K562 (cell line): Measurements from ENCODE around the gene CPSF4L. TPM values are rescaled to one million over a fixed set of nuclear protein-coding genes. Genes with fewer than 3 reads are reported as not detected.

ENCODE experiments used
- ATAC-seq: fragments of 200-7000 bp; cut with Tn5 transposase; 3 replicates; pipeline ENCODE4 v1.9.1; 2020; ENCODE audit warnings: moderate library complexity
- BruUV-seq: library from RNA; stranded (reverse); fragments of 400-500 nt; replicated peaks from 2 replicates; lab custom pipeline; 2021; lab: Mats Ljungman, UMichigan
- CTCF ChIA-PET: fragments of 300-600 bp; formaldehyde crosslinking; extraction: SDS; loops from one replicate; lab custom pipeline; 2021; ENCODE audit warnings: low intra/inter-chr PET ratio; lab: Yijun Ruan, JAX
- POLR2A ChIA-PET: fragments of 300-600, 350-650 bp; sonication (Branson Sonifier 250); formaldehyde crosslinking; extraction: SDS; loops from one replicate; lab custom pipeline; 2021; ENCODE audit warnings: antibody characterized with exemption, inconsistent platforms; lab: Yijun Ruan, JAX
- DNase-seq, 4 experiments: peaks; one replicate each; pipeline versions ENCODE4 v3.0.0 to v3.0.0-alpha.2; 2011 to 2018; ENCODE audit warnings: low spot score in 3 of 4, mixed read lengths in 3 of 4; ENCODE audit errors: extremely low read depth in 1 of 4
- FAIRE-seq: peaks from 2 replicates; lab custom pipeline; 2011; peaks lifted over from hg19 to GRCh38; lab: Jason Lieb, UNC
- H2AFZ ChIP-seq: 2 replicates; pipeline ENCODE4 v1.6.0; 2011; ENCODE audit warnings: low read depth, low read length, control low read depth, inconsistent platforms
- H3K27ac ChIP-seq: fragments of 200-600 bp; 3 replicates; pipeline ENCODE4 v1.8.0; 2011; ENCODE audit warnings: low read depth, mild to moderate bottlenecking, control low read depth, inconsistent platforms, low read length, moderate library complexity, mixed read lengths; ENCODE audit errors: extremely low read depth
- H3K27me3 ChIP-seq, 2 experiments: fragments of 300-600 bp in 1 of 2; 2 replicates in 1 of 2; 3 replicates in 1 of 2; pipeline versions ENCODE4 v1.6.0 to v1.8.0; 2011; ENCODE audit warnings: inconsistent platforms in 2 of 2, low read length in 2 of 2, mild to moderate bottlenecking in 1 of 2, mixed read lengths in 1 of 2, moderate library complexity in 1 of 2; ENCODE audit not compliant: control insufficient read depth in 2 of 2, insufficient read depth in 2 of 2
- H3K36me3 ChIP-seq: fragments of 300-600 bp; 3 replicates; pipeline ENCODE4 v1.8.0; 2011; ENCODE audit warnings: mild to moderate bottlenecking, low read length, inconsistent platforms; ENCODE audit not compliant: control insufficient read depth, insufficient read depth
- H3K4me1 ChIP-seq, 2 experiments: fragments of 200-600 bp in 1 of 2; replicated peaks in 1 of 2; 2 replicates in 1 of 2; 3 replicates in 1 of 2; pipeline versions ENCODE4 v1.5.1 to v1.8.0; 2011; ENCODE audit warnings: inconsistent platforms in 2 of 2, low read length in 2 of 2, mild to moderate bottlenecking in 1 of 2, mixed read lengths in 1 of 2, moderate library complexity in 1 of 2; ENCODE audit not compliant: control insufficient read depth in 2 of 2, insufficient read depth in 2 of 2
- H3K4me2 ChIP-seq: 2 replicates; pipeline ENCODE4 v1.6.1; 2011; ENCODE audit warnings: low read length, control low read depth, inconsistent platforms, mixed read lengths; ENCODE audit not compliant: insufficient read depth
- H3K4me3 ChIP-seq: fragments of 200-600 bp; sonication (generic), shearing (Covaris generic); 2 replicates; pipeline ENCODE4 v1.5.1; 2016; ENCODE audit warnings: control low read depth, inconsistent platforms
- H3K79me2 ChIP-seq: fragments of 200-600 bp; 3 replicates; pipeline ENCODE4 v1.8.0; 2011; ENCODE audit warnings: low read length, inconsistent platforms; ENCODE audit not compliant: control insufficient read depth, insufficient read depth
- H3K9ac ChIP-seq, 2 experiments: 2 replicates each; pipeline versions ENCODE4 v1.6.0 to v1.6.1; 2011; ENCODE audit warnings: low read depth in 2 of 2, low read length in 2 of 2, control low read depth in 1 of 2, inconsistent platforms in 1 of 2, mild to moderate bottlenecking in 1 of 2, mixed read lengths in 1 of 2; ENCODE audit not compliant: insufficient read depth in 1 of 2
- H3K9me1 ChIP-seq: one replicate; pipeline ENCODE4 v1.6.0; 2011; ENCODE audit warnings: inconsistent platforms, mild to moderate bottlenecking, low read length, moderate library complexity; ENCODE audit not compliant: control insufficient read depth, insufficient read depth
- H3K9me3 ChIP-seq: replicated peaks from 2 replicates; pipeline ENCODE4 v1.5.1; 2011; ENCODE audit warnings: low read depth, low read length, inconsistent platforms; ENCODE audit not compliant: control insufficient read depth, insufficient read depth
- H4K20me1 ChIP-seq: replicated peaks from 2 replicates; pipeline ENCODE4 v1.6.1; 2011; ENCODE audit warnings: low read length, inconsistent platforms, mixed read lengths; ENCODE audit not compliant: control insufficient read depth, insufficient read depth
- ARNT ChIP-seq, 2 experiments: fragments of 450-650 bp; IDR thresholded peaks; 2 replicates each; pipeline ENCODE4 v1.6.1; 2016; ENCODE audit warnings: mild to moderate bottlenecking in 1 of 2
- ATF1 ChIP-seq, 2 experiments: fragments of 450-650 bp in 1 of 2; IDR thresholded peaks; 2 replicates each; pipeline ENCODE4 v1.6.1; 2016; ENCODE audit warnings: missing compliant biosample characterization in 1 of 2, missing genetic modification characterization in 1 of 2
- CAMTA2 ChIP-seq: fragments of 250-450 bp; sonication (Bioruptor Pico); conservative IDR thresholded peaks from 2 replicates; pipeline ENCODE4 v1.5.1; 2022
- CEBPG ChIP-seq, 3 experiments: fragments of 200-800 bp in 1 of 3; sonication (Bioruptor generic) in 1 of 3; sonication (generic) in 1 of 3; formaldehyde crosslinking in 1 of 3; IDR thresholded peaks in 2 of 3; conservative IDR thresholded peaks in 1 of 3; 2 replicates each; pipeline versions ENCODE4 v1.6.1 to v1.8.0; 2016 to 2022; ENCODE audit warnings: missing compliant biosample characterization in 2 of 3, missing genetic modification characterization in 2 of 3, mild to moderate bottlenecking in 1 of 3, missing genetic modification reagents in 1 of 3
- FOXA1 ChIP-seq: fragments of 450-650 bp; IDR thresholded peaks from 2 replicates; pipeline ENCODE4 v1.6.1; 2016; ENCODE audit warnings: mild to moderate bottlenecking, borderline replicate concordance
- KAT7 ChIP-seq: sonication (generic); formaldehyde crosslinking; IDR thresholded peaks from 2 replicates; pipeline ENCODE4 v1.8.0; 2022; ENCODE audit warnings: missing genetic modification reagents, mild to moderate bottlenecking, borderline replicate concordance
- LEF1 ChIP-seq: fragments of 450-650 bp; IDR thresholded peaks from 2 replicates; pipeline ENCODE4 v1.6.1; 2016; ENCODE audit warnings: mild to moderate bottlenecking
- MYBL2 ChIP-seq, 2 experiments: fragments of 450-650 bp in 1 of 2; sonication (generic) in 1 of 2; formaldehyde crosslinking in 1 of 2; IDR thresholded peaks; 2 replicates each; pipeline versions ENCODE4 v1.6.1 to v1.8.1; 2017 to 2022; ENCODE audit warnings: borderline replicate concordance in 1 of 2, inconsistent platforms in 1 of 2, low read depth in 1 of 2, mild to moderate bottlenecking in 1 of 2, missing genetic modification reagents in 1 of 2, moderate library complexity in 1 of 2
- SMAD2 ChIP-seq: fragments of 150-350 bp; IDR thresholded peaks from 2 replicates; pipeline ENCODE4 v1.6.1; 2014; ENCODE audit warnings: low read depth, mild to moderate bottlenecking, low read length
- U2AF2 ChIP-seq: fragments of 200-400 bp; formaldehyde crosslinking; optimal IDR thresholded peaks from 2 replicates; pipeline ENCODE3; 2017; ENCODE audit warnings: low read depth, mild to moderate bottlenecking, low read length
- ZNF384 ChIP-seq: IDR thresholded peaks from 2 replicates; pipeline ENCODE4 v1.6.1; 2012; ENCODE audit warnings: low read depth, low read length, improper control_type of control experiment
- ZNF764 ChIP-seq: fragments of 250-450 bp; sonication (Bioruptor Pico); IDR thresholded peaks from 2 replicates; pipeline ENCODE4 v1.4.0; 2020; ENCODE audit warnings: low read depth, mild to moderate bottlenecking, moderate library complexity
- ZNF766 ChIP-seq: fragments of 200-800 bp; sonication (Bioruptor generic); conservative IDR thresholded peaks from 2 replicates; pipeline ENCODE4 v1.6.1; 2016; ENCODE audit warnings: missing genetic modification characterization, missing compliant biosample characterization
- WGBS: fragments of 100-300 bp; shearing (Covaris generic); methylation state at CpG from one replicate; pipeline ENCODE4 v1.1.6; 2016; ENCODE audit warnings: low coverage, mixed read lengths; ENCODE audit not compliant: insufficient coverage; ENCODE audit errors: missing lambda C conversion rate; 5-methylcytosine and 5-hydroxymethylcytosine counted together
- in situ Hi-C: fragments of 300-500 bp; cut with MboI; formaldehyde crosslinking; loops from 4 replicates; pipeline ENCODE4 v1.15.0; 2018; ENCODE audit warnings: inconsistent platforms, mixed read lengths
- intact Hi-C: fragments of 100-400 bp; cut with micrococcal nuclease; formaldehyde crosslinking; loops from 2 replicates; pipeline ENCODE4 v1.14.2; 2022
- polyA plus RNA-seq, 8 experiments: library from polyadenylated mRNA; depleted of rRNA in 4 of 8; stranded (reverse) in 5 of 8; unstranded in 3 of 8; fragments of >200 nt; fragmentation: Nextera tagmentation in 2 of 8; fragmentation: Illumina TruSeq in 1 of 8; extraction: Ambion mirVana in 2 of 8; extraction: Trizol in 1 of 8; gene quantifications; 2 replicates each; pipeline versions ENCODE4 v1.2.1 to v1.2.3, GENCODE V29; 2011 to 2014; ENCODE audit warnings: inconsistent platforms in 1 of 8, missing spikeins in 1 of 8
- total RNA-seq, 7 experiments: library from RNA; depleted of rRNA in 6 of 7; stranded (reverse); fragments of >200 nt in 6 of 7; fragmentation: Illumina TruSeq in 2 of 7; extraction: Trizol in 2 of 7; gene quantifications; 2 replicates each; pipeline versions ENCODE4 v1.2.1 to v1.2.3, GENCODE V29; 2011 to 2021; ENCODE audit warnings: low replicate concordance in 1 of 7
- TF ChIP-seq, protein P1 (sequence below): sonication (generic); formaldehyde crosslinking; IDR thresholded peaks from 2 replicates; pipeline ENCODE4 v1.8.0; 2022; ENCODE audit warnings: missing genetic modification reagents, mild to moderate bottlenecking, moderate library complexity, borderline replicate concordance
- TF ChIP-seq, protein P2 (sequence below): fragments of 250-450 bp; sonication (Bioruptor Pico); IDR thresholded peaks from 2 replicates; pipeline ENCODE4 v1.9.0; 2021; ENCODE audit warnings: mild to moderate bottlenecking
- TF ChIP-seq, protein P3 (sequence below): fragments of 450-650 bp; formaldehyde crosslinking; IDR thresholded peaks from 2 replicates; pipeline ENCODE4 v1.4.0; 2020; ENCODE audit warnings: mild to moderate bottlenecking
- TF ChIP-seq, protein P4 (sequence below): fragments of 200-800 bp; sonication (Bioruptor generic); IDR thresholded peaks from 2 replicates; pipeline ENCODE4 v1.6.1; 2017; ENCODE audit warnings: missing genetic modification characterization, missing compliant biosample characterization

CPSF4L gene
- total and polyA plus RNA-seq, 9 of the 15 experiments (the other 6 are each of a cell fraction or from before 2014, with no cell fraction given), result not detected

DNA sequence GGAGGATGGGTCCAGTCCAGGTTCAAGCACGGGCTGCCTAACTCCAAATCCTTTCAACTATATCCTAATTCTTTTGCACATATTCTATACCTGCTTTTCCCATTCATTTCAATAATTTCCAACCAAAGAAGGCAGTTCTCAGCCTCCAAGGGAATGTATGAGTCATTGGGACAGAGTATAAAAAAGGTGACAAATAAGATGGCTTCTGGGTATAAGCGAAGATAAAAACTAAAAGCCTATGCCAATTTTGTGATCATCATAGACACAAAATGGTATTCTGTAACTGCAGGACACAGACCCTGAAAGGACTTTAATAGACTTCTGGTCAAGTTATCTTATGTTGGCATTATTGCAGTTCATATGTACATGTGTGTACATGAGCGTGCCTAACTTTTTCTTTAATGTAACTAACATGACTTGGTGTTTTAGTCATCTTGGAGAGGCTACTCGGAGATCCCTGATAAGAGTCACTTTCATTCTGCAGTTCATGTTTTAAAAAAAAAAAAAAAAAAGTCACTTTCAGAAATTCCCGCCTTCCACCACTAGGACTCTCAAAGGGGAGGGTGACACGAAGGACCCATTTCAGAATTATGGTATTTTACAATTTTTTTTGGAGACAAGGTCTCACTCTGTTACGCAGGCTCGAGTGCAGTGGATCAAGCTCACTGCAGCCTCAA is 51.5 kb downstream of the CPSF4L start:
- ChIA-PET CTCF (interaction anchor here (0.6 to 1.1 kb wide), 4 partner anchors 38 to 123 kb away, joined by 3 to 8 read pairs (median 4); no protein-coding TSS in a partner anchor), POLR2A (interaction anchor here (0.6 to 4.5 kb wide), 2 partner anchors 12 to 689 kb away, joined by 3 to 15 read pairs; no protein-coding TSS in a partner anchor)
- peak; percentile 88 for ATAC-seq
- no peaks in the 10 kb centered on the region for H3K9me3 ChIP-seq
- intact Hi-C loops, result no loop called here
- 0 out of 2 replicates have a peak, but pooled peaks cover 4% of the 10 kb centered on the region for H4K20me1 ChIP-seq
- peak overlapping the region; percentile 51; the same call in 2 of the 3 replicates for H3K27ac ChIP-seq
- peak overlapping the region; percentile 52 for H3K4me2 ChIP-seq
- 23% methylated on average over 8 of the region's 8 CpGs for WGBS
- in situ Hi-C loops, result no loop called here
- peak overlapping the region; percentile 56 for H2AFZ ChIP-seq
- FAIRE-seq, result peak; percentile 61
- no peak overlapping the region for H3K4me3 ChIP-seq
- no peaks in the 10 kb centered on the region for H3K9me1 ChIP-seq
- BruUV-seq, result no TSS peak
- peaks cover 67% of the 10 kb centered on the region for H3K36me3 ChIP-seq
- H3K4me1 ChIP-seq, result peaks cover 9 to 11% of the 10 kb centered on the region in 2 experiments; a peak in 4 of 5 replicates
- peak; percentile 58 to 81 (median 71) for DNase-seq
- H3K27me3 ChIP-seq, result no peaks in the 10 kb centered on the region
- peaks cover 25% of the 10 kb centered on the region for H3K79me2 ChIP-seq
- peak overlapping the region in 1 of 2 experiments; percentile 34; a peak in 2 of 4 replicates for H3K9ac ChIP-seq
- TF ChIP-seq ARNT (IDR thresholded peaks at IDR 0.05) (0 out of 4 replicates have a peak, but pooled peaks of 1 of the 2 experiments have one; percentile 33), KAT7 (no peak), LEF1 (peak; percentile 53; the same call in 1 of the 2 replicates), ATF1 (CRISPR knock-in tag; IDR thresholded peaks at IDR 0.05) (no peak), ATF1 (tag; IDR thresholded peaks at IDR 0.05) (peak; percentile 22; the same call in 1 of the 2 replicates), ZNF766 (CRISPR knock-in tag) (no peak), FOXA1 (no peak), CAMTA2 (no peak), ZNF384 (peak; percentile 99), MYBL2 (IDR thresholded peaks at IDR 0.05; ENCODE audit: low read depth) (no peak), MYBL2 (CRISPR knock-in tag; IDR thresholded peaks at IDR 0.05; ENCODE audit: borderline replicate concordance) (no peak), ZNF764 (no peak), SMAD2 (no peak), CEBPG (CRISPR knock-in tag; IDR thresholded peaks at IDR 0.05) (no peak), CEBPG (tag; conservative IDR thresholded peaks at IDR 0.05 in 1 of 2, IDR thresholded peaks at IDR 0.05 in 1 of 2) (no peak), U2AF2 (no peak)
- TF ChIP-seq, protein P1, sequence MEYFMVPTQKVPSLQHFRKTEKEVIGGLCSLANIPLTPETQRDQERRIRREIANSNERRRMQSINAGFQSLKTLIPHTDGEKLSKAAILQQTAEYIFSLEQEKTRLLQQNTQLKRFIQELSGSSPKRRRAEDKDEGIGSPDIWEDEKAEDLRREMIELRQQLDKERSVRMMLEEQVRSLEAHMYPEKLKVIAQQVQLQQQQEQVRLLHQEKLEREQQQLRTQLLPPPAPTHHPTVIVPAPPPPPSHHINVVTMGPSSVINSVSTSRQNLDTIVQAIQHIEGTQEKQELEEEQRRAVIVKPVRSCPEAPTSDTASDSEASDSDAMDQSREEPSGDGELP (CRISPR knock-in tag), result no peak
- TF ChIP-seq, protein P2, sequence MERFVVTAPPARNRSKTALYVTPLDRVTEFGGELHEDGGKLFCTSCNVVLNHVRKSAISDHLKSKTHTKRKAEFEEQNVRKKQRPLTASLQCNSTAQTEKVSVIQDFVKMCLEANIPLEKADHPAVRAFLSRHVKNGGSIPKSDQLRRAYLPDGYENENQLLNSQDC (CRISPR knock-in tag), result no peak
- TF ChIP-seq, protein P3, sequence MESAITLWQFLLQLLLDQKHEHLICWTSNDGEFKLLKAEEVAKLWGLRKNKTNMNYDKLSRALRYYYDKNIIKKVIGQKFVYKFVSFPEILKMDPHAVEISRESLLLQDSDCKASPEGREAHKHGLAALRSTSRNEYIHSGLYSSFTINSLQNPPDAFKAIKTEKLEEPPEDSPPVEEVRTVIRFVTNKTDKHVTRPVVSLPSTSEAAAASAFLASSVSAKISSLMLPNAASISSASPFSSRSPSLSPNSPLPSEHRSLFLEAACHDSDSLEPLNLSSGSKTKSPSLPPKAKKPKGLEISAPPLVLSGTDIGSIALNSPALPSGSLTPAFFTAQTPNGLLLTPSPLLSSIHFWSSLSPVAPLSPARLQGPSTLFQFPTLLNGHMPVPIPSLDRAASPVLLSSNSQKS (CRISPR knock-in tag), result no peak
- TF ChIP-seq, protein P4, sequence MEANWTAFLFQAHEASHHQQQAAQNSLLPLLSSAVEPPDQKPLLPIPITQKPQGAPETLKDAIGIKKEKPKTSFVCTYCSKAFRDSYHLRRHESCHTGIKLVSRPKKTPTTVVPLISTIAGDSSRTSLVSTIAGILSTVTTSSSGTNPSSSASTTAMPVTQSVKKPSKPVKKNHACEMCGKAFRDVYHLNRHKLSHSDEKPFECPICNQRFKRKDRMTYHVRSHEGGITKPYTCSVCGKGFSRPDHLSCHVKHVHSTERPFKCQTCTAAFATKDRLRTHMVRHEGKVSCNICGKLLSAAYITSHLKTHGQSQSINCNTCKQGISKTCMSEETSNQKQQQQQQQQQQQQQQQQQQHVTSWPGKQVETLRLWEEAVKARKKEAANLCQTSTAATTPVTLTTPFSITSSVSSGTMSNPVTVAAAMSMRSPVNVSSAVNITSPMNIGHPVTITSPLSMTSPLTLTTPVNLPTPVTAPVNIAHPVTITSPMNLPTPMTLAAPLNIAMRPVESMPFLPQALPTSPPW, result peak; percentile 54; the same call in 1 of the 2 replicates
